ENCODE measurements around the gene ENTPD2.

GRCh38 chr9:137064880-137065164 is 11.0 kb upstream of the ENTPD2 start:
- TF ChIP-seq RFX5 (IDR thresholded peaks at IDR 0.05; ENCODE audit: low read depth, low read length), result no peak
- TF ChIP-seq CEBPB (IDR thresholded peaks at IDR 0.05; ENCODE audit: low read depth, low read length), result no peak
- TF ChIP-seq SMC3 (IDR thresholded peaks at IDR 0.05; ENCODE audit: low read depth, low read length), result no peak
- TF ChIP-seq CTCF (conservative IDR thresholded peaks at IDR 0.05; ENCODE audit: low read depth, low read length), result no peak

Measured in IMR-90 (cell line).